Neural progenitor cell (in vitro differentiated cells): ENCODE data around the gene PRPF8. TPM values are rescaled to one million over a fixed set of nuclear protein-coding genes. Genes with fewer than 3 reads are reported as not detected.
A peak's percentile ranks its signal among the peaks of the same experiment; 100 is the strongest.
"Not testable (repeated sequence)": the region's sequence is repeated elsewhere in the genome, so short reads cannot be mapped to it uniquely, and the experiment has no call there.

Experiments
- DNase-seq: peaks from one replicate; pipeline ENCODE4 v3.0.0-alpha.2; 2016; ENCODE audit warnings: low spot score
- H2AFZ ChIP-seq: fragments of 200-600 bp; sonication (generic); replicated peaks from 2 replicates; pipeline ENCODE4 v1.6.1; 2016; ENCODE audit warnings: antibody characterized with exemption
- H3F3A ChIP-seq: fragments of 200-600 bp; sonication (generic); 2 replicates; pipeline ENCODE4 v1.6.1; 2016; ENCODE audit warnings: antibody characterized with exemption, low read depth
- H3K27ac ChIP-seq: fragments of 200-600 bp; sonication (generic); 2 replicates; pipeline ENCODE4 v1.5.1; 2016; ENCODE audit warnings: mild to moderate bottlenecking
- H3K27me3 ChIP-seq: fragments of 200-600 bp; sonication (generic); 2 replicates; pipeline ENCODE4 v1.6.1; 2016; ENCODE audit warnings: mild to moderate bottlenecking, moderate library complexity
- H3K36me3 ChIP-seq: fragments of 200-600 bp; sonication (generic); 2 replicates; pipeline ENCODE4 v1.5.1; 2016
- H3K4me1 ChIP-seq: fragments of 200-600 bp; sonication (generic); 2 replicates; pipeline ENCODE4 v1.6.1; 2016; ENCODE audit warnings: mixed run types
- H3K4me2 ChIP-seq: fragments of 200-600 bp; sonication (generic); 2 replicates; pipeline ENCODE4 v1.6.1; 2016
- H3K4me3 ChIP-seq: fragments of 200-600 bp; sonication (generic); 2 replicates; pipeline ENCODE4 v1.5.1; 2016
- H3K79me2 ChIP-seq: fragments of 200-600 bp; sonication (generic); 2 replicates; pipeline ENCODE4 v1.6.1; 2016; ENCODE audit warnings: low read depth
- H3K9ac ChIP-seq: fragments of 200-600 bp; sonication (generic); 2 replicates; pipeline ENCODE4 v1.6.1; 2016
- H3K9me3 ChIP-seq: fragments of 200-600 bp; sonication (generic); 2 replicates; pipeline ENCODE4 v1.5.1; 2016; ENCODE audit warnings: low read depth
- H4K20me1 ChIP-seq: fragments of 200-600 bp; sonication (generic); 2 replicates; pipeline ENCODE4 v1.6.1; 2016; ENCODE audit warnings: low read depth
- H3K27ac Mint-ChIP-seq: 3 replicates; pipeline ENCODE4 v1.8.0; 2021; ENCODE audit warnings: mixed read lengths
- H3K27me3 Mint-ChIP-seq: 2 replicates; pipeline ENCODE4 v1.8.0; 2022; ENCODE audit warnings: low read depth, mild to moderate bottlenecking, inconsistent platforms, moderate library complexity, mixed read lengths; ENCODE audit not compliant: insufficient read depth
- H3K36me3 Mint-ChIP-seq: 3 replicates; pipeline ENCODE4 v1.8.0; 2021; ENCODE audit warnings: mixed read lengths
- H3K4me1 Mint-ChIP-seq: 3 replicates; pipeline ENCODE4 v1.8.0; 2021; ENCODE audit warnings: mixed read lengths
- H3K4me3 Mint-ChIP-seq: 3 replicates; pipeline ENCODE4 v1.8.0; 2021; ENCODE audit warnings: mild to moderate bottlenecking, moderate library complexity, mixed read lengths
- H3K9me3 Mint-ChIP-seq: 3 replicates; pipeline ENCODE4 v1.8.0; 2020; ENCODE audit warnings: mixed read lengths
- CTCF ChIP-seq: fragments of 200-600 bp; sonication (generic); IDR thresholded peaks from 2 replicates; pipeline ENCODE4 v1.5.1; 2017; ENCODE audit warnings: antibody characterized with exemption, mild to moderate bottlenecking
- EZH2 ChIP-seq: fragments of 200-600 bp; sonication (generic); IDR thresholded peaks from 2 replicates; pipeline ENCODE4 v1.6.1; 2017; ENCODE audit warnings: antibody characterized with exemption, mild to moderate bottlenecking, moderate library complexity
- EZH2phosphoT487 ChIP-seq: fragments of 200-600 bp; sonication (generic); IDR thresholded peaks from 2 replicates; pipeline ENCODE4 v1.6.1; 2017; ENCODE audit warnings: antibody characterized with exemption
- total RNA-seq: library from RNA; depleted of rRNA; stranded (reverse); fragments of >200 nt; gene quantifications from 2 replicates; pipeline ENCODE4 v1.2.3, GENCODE V29; 2015; ENCODE audit warnings: low replicate concordance

PRPF8 gene
- total RNA-seq, 1 donor from 2014 or later, result 119 TPM

DNA sequence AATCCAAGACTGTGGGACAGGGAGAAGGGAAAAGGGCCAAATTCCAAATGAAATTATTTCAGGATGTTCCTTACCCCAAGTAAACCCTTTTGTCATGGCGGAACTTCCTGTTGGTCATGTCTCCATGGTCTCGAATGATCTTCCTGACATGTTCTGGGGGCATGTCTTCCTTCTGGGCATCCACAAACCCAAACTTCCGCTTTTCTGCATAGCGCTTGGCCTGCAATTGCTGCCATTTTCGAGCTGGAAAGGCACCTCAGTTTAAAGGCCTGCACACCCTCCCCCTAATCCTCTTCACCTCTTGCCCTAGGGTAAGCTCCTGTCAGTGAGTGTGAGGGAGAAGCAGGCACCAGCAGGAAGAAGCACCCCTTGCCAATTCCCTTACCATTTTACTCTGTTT lies 1.2 kb downstream of the PRPF8 start:
- Mint-ChIP-seq H3K4me3 (peak overlapping the region; percentile 100), H3K4me1 (peaks cover 24% of the 10 kb centered on the region), H3K36me3 (peaks cover 44% of the 10 kb centered on the region), H3K9me3 (peaks cover under 1% of the 10 kb centered on the region), H3K27me3 (peaks cover 3% of the 10 kb centered on the region), H3K27ac (peak overlapping the region; percentile 76)
- Histone ChIP-seq H3K36me3 (peaks cover 23% of the 10 kb centered on the region), H3K4me1 (peaks cover 3% of the 10 kb centered on the region), H3K27me3 (no peaks in the 10 kb centered on the region), H3K4me3 (peak overlapping the region; percentile 86), H3K9me3 (no peaks in the 10 kb centered on the region), H3F3A (peaks cover 14% of the 10 kb centered on the region), H3K79me2 (peaks cover 41% of the 10 kb centered on the region), H3K4me2 (peak overlapping the region; percentile 87), H2AFZ (no peak overlapping the region), H3K9ac (no peak overlapping the region), H3K27ac (no peak overlapping the region), H4K20me1 (peaks cover 37% of the 10 kb centered on the region)
- TF ChIP-seq EZH2phosphoT487, result no peak
- no peak for TF ChIP-seq CTCF
- no peak for TF ChIP-seq EZH2
- peak; percentile 8 for DNase-seq

GRCh38 chr17:1676401-1676800 lies 8.3 kb downstream of the PRPF8 start:
- DNase-seq, result no peak
- H3K4me1 Mint-ChIP-seq, result no peaks in the 10 kb centered on the region
- no peaks in the 10 kb centered on the region for H3K27me3 Mint-ChIP-seq
- no peaks in the 10 kb centered on the region for H3K9me3 Mint-ChIP-seq
- peaks cover 58% of the 10 kb centered on the region for H3K36me3 Mint-ChIP-seq
- no peak overlapping the region for H3K4me3 ChIP-seq
- no peak overlapping the region for H3K4me2 ChIP-seq
- peaks cover 18% of the 10 kb centered on the region for H3F3A ChIP-seq
- H4K20me1 ChIP-seq, result peaks cover 29% of the 10 kb centered on the region
- no peak overlapping the region for H3K4me3 Mint-ChIP-seq
- H3K36me3 ChIP-seq, result peaks cover 36% of the 10 kb centered on the region
- H2AFZ ChIP-seq, result no peak overlapping the region
- TF ChIP-seq EZH2 (no peak), CTCF (no peak), EZH2phosphoT487 (no peak)
- peaks cover 9% of the 10 kb centered on the region for H3K79me2 ChIP-seq
- H3K27me3 ChIP-seq, result no peaks in the 10 kb centered on the region
- no peak overlapping the region for H3K9ac ChIP-seq
- no peak overlapping the region for H3K27ac ChIP-seq
- no peaks in the 10 kb centered on the region for H3K4me1 ChIP-seq
- no peak overlapping the region for H3K27ac Mint-ChIP-seq
- no peaks in the 10 kb centered on the region for H3K9me3 ChIP-seq

GRCh38 chr17:1673041-1673785 lies 11.5 kb downstream of the PRPF8 start:
- H3K27ac Mint-ChIP-seq, result no peak overlapping the region
- peaks cover 51% of the 10 kb centered on the region for H4K20me1 ChIP-seq

DNA sequence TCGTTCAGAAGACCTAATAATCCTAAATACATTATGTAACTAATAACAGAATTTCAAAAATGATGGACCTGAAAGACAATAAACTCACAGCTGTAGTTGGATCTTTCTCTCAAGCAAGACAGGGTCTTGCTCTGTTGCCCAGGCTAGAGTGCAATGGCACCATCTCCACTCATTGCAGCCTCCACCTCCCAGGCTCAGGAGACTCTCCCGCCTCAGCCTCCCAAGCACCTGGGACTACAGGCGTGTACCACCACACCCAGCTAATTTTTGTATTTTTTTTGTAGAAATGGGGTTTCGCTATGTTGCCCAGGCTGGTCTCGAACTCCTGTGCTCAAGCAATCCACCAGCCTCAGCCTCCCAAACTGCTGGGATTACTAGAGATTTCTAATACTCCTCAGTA lies 20.7 kb downstream of the PRPF8 start:
- H3F3A ChIP-seq, H3K4me1 ChIP-seq, H3K4me3 ChIP-seq, H2AFZ ChIP-seq, H3K27ac Mint-ChIP-seq, H3K9me3 ChIP-seq, H3K4me1 Mint-ChIP-seq, H3K27ac ChIP-seq, DNase-seq, H3K9ac ChIP-seq, H3K4me2 ChIP-seq, H3K4me3 Mint-ChIP-seq, H3K9me3 Mint-ChIP-seq, H3K27me3 Mint-ChIP-seq, H3K27me3 ChIP-seq: not testable (repeated sequence)
- Histone ChIP-seq H4K20me1 (peaks cover 30% of the 10 kb centered on the region), H3K79me2 (peaks cover 44% of the 10 kb centered on the region), H3K36me3 (peaks cover 38% of the 10 kb centered on the region)
- H3K36me3 Mint-ChIP-seq, result peaks cover 49% of the 10 kb centered on the region

More at GRCh38 chr17:1673041-1673785, 11.5 kb downstream of the PRPF8 start:
- Histone ChIP-seq H3K9me3 (no peaks in the 10 kb centered on the region), H2AFZ (no peak overlapping the region), H3K27ac (no peak overlapping the region), H3K79me2 (peaks cover 10% of the 10 kb centered on the region), H3F3A (peaks cover 44% of the 10 kb centered on the region), H3K27me3 (no peaks in the 10 kb centered on the region), H3K36me3 (peaks cover 28% of the 10 kb centered on the region), H3K4me2 (no peak overlapping the region), H3K9ac (no peak overlapping the region), H3K4me3 (no peak overlapping the region), H3K4me1 (no peaks in the 10 kb centered on the region)
- Mint-ChIP-seq H3K4me1 (no peaks in the 10 kb centered on the region), H3K9me3 (no peaks in the 10 kb centered on the region), H3K4me3 (no peak overlapping the region), H3K36me3 (peaks cover 52% of the 10 kb centered on the region), H3K27me3 (peaks cover 2% of the 10 kb centered on the region)
- TF ChIP-seq EZH2, result no peak
- TF ChIP-seq EZH2phosphoT487, result no peak
- no peak for TF ChIP-seq CTCF
- DNase-seq, result no peak
